ENCODE data around the gene THRA. TPM values are rescaled to one million over a fixed set of nuclear protein-coding genes. Genes with fewer than 3 reads are reported as not detected.

Gene THRA
- total RNA-seq, 1 experiment from 2014 or later, result 107 TPM

DNA sequence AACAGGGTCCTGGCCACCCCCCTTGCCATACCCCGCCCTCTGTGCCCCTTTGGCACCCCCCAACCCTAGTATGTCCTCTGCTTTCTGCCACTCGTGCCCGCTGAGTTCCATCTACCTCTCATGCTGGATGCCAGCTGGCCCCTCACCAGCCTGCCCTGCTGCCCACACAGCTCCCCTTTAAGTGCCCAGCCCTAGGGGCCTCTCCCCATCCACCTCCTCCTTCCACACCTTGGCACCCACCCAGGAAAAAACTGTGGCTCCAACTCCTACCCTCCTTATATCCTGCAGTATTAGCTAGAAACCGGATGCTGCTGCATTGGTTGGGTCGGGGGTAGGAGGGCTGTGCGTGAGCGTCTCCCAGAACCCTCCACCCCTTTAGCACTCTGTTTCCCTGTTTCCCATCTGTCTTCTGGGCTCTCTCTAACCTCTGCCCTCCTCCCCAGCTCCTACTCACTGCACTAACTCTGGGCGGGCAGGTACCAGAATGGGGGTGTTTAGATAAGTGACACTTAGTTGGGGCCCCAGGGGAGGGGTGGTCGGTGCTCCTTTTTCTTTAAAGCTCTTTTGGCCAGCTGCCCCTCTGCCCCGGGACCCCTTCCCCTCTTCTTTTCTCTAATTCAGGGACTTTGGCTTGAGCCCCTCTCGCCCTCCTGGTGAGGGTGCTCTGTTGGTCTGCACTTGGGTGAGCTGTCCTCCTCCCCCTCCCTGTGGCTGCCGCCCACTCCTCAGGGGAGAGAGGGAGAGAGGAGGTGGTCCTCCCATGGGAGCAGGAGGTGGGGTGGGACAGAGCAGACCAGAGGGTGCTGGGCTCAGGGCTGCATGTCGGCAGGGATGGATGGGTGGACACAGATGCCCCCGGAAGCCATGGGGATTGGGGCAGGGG, 27.7 kb downstream of the THRA start:
- Mint-ChIP-seq H3K27me3 (ENCODE audit: unreplicated experiment) (no peaks in the 10 kb centered on the region), H3K9me3 (ENCODE audit: low read depth, unreplicated experiment) (no peaks in the 10 kb centered on the region), H3K4me3 (ENCODE audit: low read depth, unreplicated experiment) (no peak overlapping the region), H3K27ac (ENCODE audit: unreplicated experiment) (no peak overlapping the region), H3K36me3 (ENCODE audit: insufficient read depth, unreplicated experiment) (peaks cover 31% of the 10 kb centered on the region), H3K4me1 (ENCODE audit: low read depth, unreplicated experiment) (no peaks in the 10 kb centered on the region)
- TF ChIP-seq, protein P1, sequence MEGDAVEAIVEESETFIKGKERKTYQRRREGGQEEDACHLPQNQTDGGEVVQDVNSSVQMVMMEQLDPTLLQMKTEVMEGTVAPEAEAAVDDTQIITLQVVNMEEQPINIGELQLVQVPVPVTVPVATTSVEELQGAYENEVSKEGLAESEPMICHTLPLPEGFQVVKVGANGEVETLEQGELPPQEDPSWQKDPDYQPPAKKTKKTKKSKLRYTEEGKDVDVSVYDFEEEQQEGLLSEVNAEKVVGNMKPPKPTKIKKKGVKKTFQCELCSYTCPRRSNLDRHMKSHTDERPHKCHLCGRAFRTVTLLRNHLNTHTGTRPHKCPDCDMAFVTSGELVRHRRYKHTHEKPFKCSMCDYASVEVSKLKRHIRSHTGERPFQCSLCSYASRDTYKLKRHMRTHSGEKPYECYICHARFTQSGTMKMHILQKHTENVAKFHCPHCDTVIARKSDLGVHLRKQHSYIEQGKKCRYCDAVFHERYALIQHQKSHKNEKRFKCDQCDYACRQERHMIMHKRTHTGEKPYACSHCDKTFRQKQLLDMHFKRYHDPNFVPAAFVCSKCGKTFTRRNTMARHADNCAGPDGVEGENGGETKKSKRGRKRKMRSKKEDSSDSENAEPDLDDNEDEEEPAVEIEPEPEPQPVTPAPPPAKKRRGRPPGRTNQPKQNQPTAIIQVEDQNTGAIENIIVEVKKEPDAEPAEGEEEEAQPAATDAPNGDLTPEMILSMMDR (IDR thresholded peaks at IDR 0.05; ENCODE audit: unreplicated experiment), result no peak
- BruUV-seq (replicated peaks), result no TSS peak
- DNase-seq, result no peak
- CTCF ChIA-PET, result interaction anchor here (0.7 to 7.0 kb wide), 22 partner anchors 9 to 362 kb away, joined by 3 to 48 read pairs (median 6); partner anchors contain the start of genes CSF3, MED24, NR1D1 and TOP2A
- intact Hi-C loops (cut with micrococcal nuclease; ENCODE audit: unreplicated experiment), result no loop called here

DNA sequence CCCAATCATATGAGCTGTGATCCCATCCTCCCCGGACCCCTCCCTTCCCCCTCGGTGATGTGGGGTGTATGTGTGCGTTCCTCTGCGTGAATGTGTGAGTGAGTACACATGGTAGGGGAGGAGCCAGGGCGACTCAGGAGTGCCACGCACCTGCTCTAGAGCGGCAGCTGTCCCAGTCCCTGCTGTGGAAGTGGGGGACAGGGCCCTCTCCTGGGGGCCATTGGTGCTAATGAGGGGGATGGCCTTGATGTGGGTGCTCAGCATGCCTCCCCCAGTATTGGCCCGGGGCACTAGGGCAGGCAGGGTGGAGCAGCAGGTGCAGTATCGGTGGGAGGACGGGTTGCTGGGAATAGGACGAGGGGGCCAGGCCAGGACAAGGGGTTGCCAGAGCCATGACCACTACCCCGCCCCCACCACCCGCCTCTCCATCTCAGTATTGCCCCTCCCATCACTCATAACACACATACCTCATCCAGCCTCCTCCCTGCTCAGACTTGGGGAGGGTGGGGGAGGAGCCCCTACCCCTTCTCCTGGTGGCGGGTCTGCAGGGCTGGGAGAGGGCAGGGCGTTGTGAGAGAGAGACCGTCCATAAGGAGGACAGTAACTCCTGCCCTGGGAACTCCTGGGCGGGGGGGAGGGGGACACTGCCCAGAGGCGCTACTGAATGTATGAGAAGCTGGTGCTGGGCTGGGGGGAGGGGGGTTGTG, 29.1 kb downstream of the THRA start:
- Mint-ChIP-seq H3K27me3 (ENCODE audit: unreplicated experiment) (no peaks in the 10 kb centered on the region), H3K4me3 (ENCODE audit: low read depth, unreplicated experiment) (no peak overlapping the region), H3K9me3 (ENCODE audit: low read depth, unreplicated experiment) (no peaks in the 10 kb centered on the region), H3K36me3 (ENCODE audit: insufficient read depth, unreplicated experiment) (peaks cover 45% of the 10 kb centered on the region), H3K4me1 (ENCODE audit: low read depth, unreplicated experiment) (peaks cover 3% of the 10 kb centered on the region), H3K27ac (ENCODE audit: unreplicated experiment) (no peak overlapping the region)
- CTCF ChIA-PET, result interaction anchor here (0.6 to 16.6 kb wide), 5 partner anchors 8 to 103 kb away, joined by 3 to 1006 read pairs (median 43); partner anchors contain the start of genes MED24, NR1D1 and THRA
- no TSS peak for BruUV-seq (replicated peaks)
- TF ChIP-seq, protein P1 (IDR thresholded peaks at IDR 0.05; ENCODE audit: unreplicated experiment), result no peak
- intact Hi-C loops (cut with micrococcal nuclease; ENCODE audit: unreplicated experiment), result no loop called here
- DNase-seq, result no peak

DNA sequence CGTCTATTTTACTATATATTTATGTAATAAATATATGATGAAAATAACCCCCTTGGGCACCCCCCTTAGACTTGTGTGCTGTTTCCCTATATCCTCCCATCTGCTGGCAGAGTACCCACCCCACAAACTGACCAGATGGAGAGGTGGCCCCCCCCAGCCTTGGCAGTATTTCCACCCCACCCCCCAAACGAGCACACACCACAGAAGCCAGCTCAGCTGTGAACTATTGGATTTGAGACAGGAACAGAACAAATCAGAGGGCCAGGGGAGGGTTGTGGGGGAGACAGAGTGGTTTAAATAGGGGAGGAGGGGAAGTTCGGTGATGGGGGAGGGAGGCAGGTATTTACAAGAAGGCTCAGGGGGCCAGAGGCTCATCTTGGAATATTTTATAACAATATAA, 29.8 kb downstream of the THRA start:
- no TSS peak for BruUV-seq (replicated peaks)
- Mint-ChIP-seq H3K27ac (ENCODE audit: unreplicated experiment) (no peak overlapping the region), H3K9me3 (ENCODE audit: low read depth, unreplicated experiment) (no peaks in the 10 kb centered on the region), H3K4me1 (ENCODE audit: low read depth, unreplicated experiment) (peaks cover 11% of the 10 kb centered on the region), H3K27me3 (ENCODE audit: unreplicated experiment) (no peaks in the 10 kb centered on the region), H3K4me3 (ENCODE audit: low read depth, unreplicated experiment) (no peak overlapping the region), H3K36me3 (ENCODE audit: insufficient read depth, unreplicated experiment) (peaks cover 51% of the 10 kb centered on the region)
- intact Hi-C loops (cut with micrococcal nuclease; ENCODE audit: unreplicated experiment), result no loop called here
- CTCF ChIA-PET, result interaction anchor here (0.6 to 16.6 kb wide), 6 partner anchors 12 to 290 kb away, joined by 3 to 1006 read pairs (median 6); partner anchors contain the start of genes MED24 and THRA
- TF ChIP-seq, protein P1 (IDR thresholded peaks at IDR 0.05; ENCODE audit: unreplicated experiment), result no peak
- no peak for DNase-seq

DNA sequence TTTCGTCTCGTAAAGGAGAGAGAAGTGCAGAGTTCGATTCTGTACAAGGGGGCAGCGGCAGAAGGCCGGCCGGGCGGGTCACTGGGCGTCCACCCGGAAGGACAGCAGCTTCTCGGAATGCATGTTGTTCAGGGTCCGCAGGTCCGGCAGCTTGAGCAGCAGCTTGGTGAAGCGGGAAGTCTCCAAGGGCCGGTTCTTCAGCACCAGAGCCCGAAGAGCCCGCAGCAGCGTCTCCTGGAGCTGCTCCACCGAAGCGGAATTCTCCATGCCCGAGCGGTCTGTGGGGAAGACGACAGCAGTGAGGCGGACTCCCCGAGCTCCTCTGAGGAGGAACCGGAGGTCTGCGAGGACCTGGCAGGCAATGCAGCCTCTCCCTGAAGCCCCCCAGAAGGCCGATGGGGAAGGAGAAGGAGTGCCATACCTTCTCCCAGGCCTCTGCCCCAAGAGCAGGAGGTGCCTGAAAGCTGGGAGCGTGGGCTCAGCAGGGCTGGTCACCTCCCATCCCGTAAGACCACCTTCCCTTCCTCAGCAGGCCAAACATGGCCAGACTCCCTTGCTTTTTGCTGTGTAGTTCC, 30.3 kb downstream of the THRA start:
- no peaks in the 10 kb centered on the region for H3K9me3 Mint-ChIP-seq (ENCODE audit: low read depth, unreplicated experiment)
- H3K4me3 Mint-ChIP-seq (ENCODE audit: low read depth, unreplicated experiment), result no peak overlapping the region
- intact Hi-C loops (cut with micrococcal nuclease; ENCODE audit: unreplicated experiment), result no loop called here
- CTCF ChIA-PET, result interaction anchor here (0.5 to 16.6 kb wide), 12 partner anchors 10 to 1614 kb away, joined by 3 to 1006 read pairs (median 4); partner anchors contain the start of genes MED24, PSMD3 and THRA
- no peak overlapping the region for H3K27ac Mint-ChIP-seq (ENCODE audit: unreplicated experiment)
- DNase-seq, result no peak
- TF ChIP-seq, protein P1 (IDR thresholded peaks at IDR 0.05; ENCODE audit: unreplicated experiment), result no peak
- H3K4me1 Mint-ChIP-seq (ENCODE audit: low read depth, unreplicated experiment), result peaks cover 16% of the 10 kb centered on the region
- H3K27me3 Mint-ChIP-seq (ENCODE audit: unreplicated experiment), result no peaks in the 10 kb centered on the region
- peaks cover 56% of the 10 kb centered on the region for H3K36me3 Mint-ChIP-seq (ENCODE audit: insufficient read depth, unreplicated experiment)
- no TSS peak for BruUV-seq (replicated peaks)

Data from Calu3 (cell line).